SK-N-SH (cell line): ENCODE measurements around the gene TBC1D5.

Experiments used
- CHD2 ChIP-seq: fragments of 150-350 bp; IDR thresholded peaks from 2 replicates; pipeline ENCODE4 v1.6.1; 2018; ENCODE audit warnings: low read length; ENCODE audit not compliant: partially characterized antibody
- CTCF ChIP-seq: fragments of 200-600 bp; sonication (generic); IDR thresholded peaks from 2 replicates; pipeline ENCODE4 v1.6.1; 2017; ENCODE audit warnings: antibody characterized with exemption, mild to moderate bottlenecking, moderate library complexity
- EP300 ChIP-seq, 2 experiments: IDR thresholded peaks; 2 replicates each; pipeline versions ENCODE4 v1.4.0 to v1.6.1; 2012; ENCODE audit warnings: borderline replicate concordance in 1 of 2, low read depth in 1 of 2, low read length in 1 of 2
- GATA2 ChIP-seq: sonication (generic); formaldehyde crosslinking; IDR thresholded peaks from 2 replicates; pipeline ENCODE4 v1.5.0; 2020; ENCODE audit warnings: mild to moderate bottlenecking, missing genetic modification reagents
- NRF1 ChIP-seq: IDR thresholded peaks from 2 replicates; pipeline ENCODE4 v1.6.1; 2012; ENCODE audit warnings: low read depth, mild to moderate bottlenecking, low read length
- POLR2AphosphoS5 ChIP-seq: IDR thresholded peaks from 2 replicates; pipeline ENCODE4 v1.6.1; 2012; ENCODE audit warnings: low read depth, low read length
- SIN3A ChIP-seq: IDR thresholded peaks from 2 replicates; pipeline ENCODE4 v1.6.1; 2012; ENCODE audit warnings: low read depth, mild to moderate bottlenecking, low read length, moderate library complexity, borderline replicate concordance
- TAF1 ChIP-seq: IDR thresholded peaks from 2 replicates; pipeline ENCODE4 v1.6.1; 2012; ENCODE audit warnings: low read depth, mild to moderate bottlenecking, low read length, moderate library complexity, borderline replicate concordance
- TCF12 ChIP-seq: IDR thresholded peaks from 2 replicates; pipeline ENCODE4 v1.4.0; 2012
- USF2 ChIP-seq: fragments of 150-350 bp; IDR thresholded peaks from 2 replicates; pipeline ENCODE4 v1.6.1; 2017; ENCODE audit warnings: antibody characterized with exemption, low read length, low read depth, borderline replicate concordance

- no peak for TF ChIP-seq CHD2
- TF ChIP-seq CTCF = no peak
- TF ChIP-seq TCF12 = no peak
- no peak for TF ChIP-seq EP300 (IDR thresholded peaks at IDR 0.05; ENCODE audit: borderline replicate concordance in 1 of 2, low read depth in 1 of 2, low read length in 1 of 2)
- TF ChIP-seq POLR2AphosphoS5 = no peak
- TF ChIP-seq TAF1 = no peak
- TF ChIP-seq NRF1 = no peak
- no peak for TF ChIP-seq USF2
- TF ChIP-seq GATA2 (CRISPR knock-in tag) = no peak
- TF ChIP-seq SIN3A = no peak
These were observed 248.2 kb downstream of the TBC1D5 start for GRCh38 chr3:17494117-17494809.
